Large intestine (tissue), 3 donors: Measurements from ENCODE around the gene DLST. TPM values are rescaled to one million over a fixed set of nuclear protein-coding genes. Genes with fewer than 3 reads are reported as not detected.

Experiments used
- DNase-seq, 2 donors: peaks; one replicate each; pipeline versions ENCODE4 v3.0.0 to v3.0.0-alpha.2; 2013
- H3K27ac ChIP-seq: one replicate; pipeline ENCODE4 v1.5.1; 2013; ENCODE audit warnings: low read length
- H3K27me3 ChIP-seq: 2 replicates; pipeline ENCODE4 v1.6.1; 2013; ENCODE audit warnings: low read length; ENCODE audit not compliant: control insufficient read depth, insufficient read depth
- H3K36me3 ChIP-seq: 2 replicates; pipeline ENCODE4 v1.6.1; 2013; ENCODE audit warnings: low read length; ENCODE audit not compliant: control insufficient read depth, insufficient read depth
- H3K4me1 ChIP-seq: one replicate; pipeline ENCODE4 v1.6.1; 2013; ENCODE audit warnings: low read length; ENCODE audit not compliant: control insufficient read depth, insufficient read depth
- H3K4me3 ChIP-seq: one replicate; pipeline ENCODE4 v1.5.1; 2013; ENCODE audit warnings: low read length
- H3K9me3 ChIP-seq: one replicate; pipeline ENCODE4 v1.6.1; 2013; ENCODE audit warnings: mild to moderate bottlenecking, low read depth, low read length, moderate library complexity; ENCODE audit not compliant: control insufficient read depth
- WGBS: methylation state at CpG from one replicate; pipeline ENCODE4 v1.1.5; 2013; ENCODE audit warnings: low lambda C conversion rate; ENCODE audit not compliant: insufficient coverage; 5-methylcytosine and 5-hydroxymethylcytosine counted together
- polyA plus RNA-seq: library from polyadenylated mRNA; unstranded; fragments of 120-200 nt; gene quantifications from one replicate; pipeline ENCODE4 v1.2.1, GENCODE V29; 2013

The DLST gene
- polyA plus RNA-seq, 1 donor, result 105 TPM

DNA sequence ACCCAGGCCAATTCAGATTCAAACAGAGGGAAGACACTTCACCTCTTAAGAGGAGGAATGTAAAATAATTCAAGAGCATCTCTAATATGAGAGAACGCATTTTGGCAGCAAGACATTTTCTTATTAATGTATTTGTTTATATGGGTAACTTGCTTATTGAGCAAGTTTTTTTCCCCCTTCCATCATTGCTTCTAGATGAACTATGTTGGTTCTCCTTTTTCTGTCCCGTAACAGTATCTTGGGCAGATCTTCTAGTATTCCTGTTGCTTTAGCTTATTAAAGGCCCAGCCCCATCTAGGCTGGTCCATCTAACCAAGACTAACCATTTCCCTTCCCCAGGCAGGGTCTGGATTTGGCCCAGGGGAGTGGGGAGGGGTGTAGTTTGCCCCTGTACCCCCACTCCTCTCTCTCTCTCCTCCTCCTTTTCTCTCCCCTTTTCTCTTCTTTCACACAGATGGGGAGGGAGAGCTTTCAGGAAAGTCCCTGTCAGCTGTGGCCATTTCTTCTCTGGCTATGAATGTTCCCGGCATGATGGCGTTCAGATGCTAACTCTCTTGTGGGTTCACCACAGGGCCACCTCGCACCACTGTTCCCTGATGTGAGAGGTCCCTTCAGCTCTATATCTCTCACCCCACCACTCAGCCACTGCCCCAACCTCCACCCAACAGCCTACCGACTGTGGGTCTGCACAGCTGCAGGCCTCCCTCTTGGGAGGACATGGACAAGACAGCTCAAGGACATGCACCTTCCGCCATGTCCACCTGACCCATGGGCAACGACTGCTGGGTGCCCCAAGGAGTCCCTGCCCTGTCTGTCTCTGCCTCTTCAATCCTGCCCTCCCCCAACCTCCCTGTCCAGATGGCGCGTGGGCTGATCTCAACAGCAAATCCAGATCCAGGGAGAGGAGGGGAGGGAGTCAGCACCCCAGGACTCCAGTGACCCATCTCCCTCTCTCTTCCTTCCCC is 57.1 kb downstream of the DLST start:
- Histone ChIP-seq H3K27me3 (no peaks in the 10 kb centered on the region), H3K27ac (no peak overlapping the region), H3K4me1 (no peaks in the 10 kb centered on the region), H3K9me3 (no peaks in the 10 kb centered on the region), H3K4me3 (no peak overlapping the region), H3K36me3 (peaks cover 11% of the 10 kb centered on the region)
- no peak for DNase-seq
- no CpG with 5 or more reads among the region's 10 CpGs for WGBS

DNA sequence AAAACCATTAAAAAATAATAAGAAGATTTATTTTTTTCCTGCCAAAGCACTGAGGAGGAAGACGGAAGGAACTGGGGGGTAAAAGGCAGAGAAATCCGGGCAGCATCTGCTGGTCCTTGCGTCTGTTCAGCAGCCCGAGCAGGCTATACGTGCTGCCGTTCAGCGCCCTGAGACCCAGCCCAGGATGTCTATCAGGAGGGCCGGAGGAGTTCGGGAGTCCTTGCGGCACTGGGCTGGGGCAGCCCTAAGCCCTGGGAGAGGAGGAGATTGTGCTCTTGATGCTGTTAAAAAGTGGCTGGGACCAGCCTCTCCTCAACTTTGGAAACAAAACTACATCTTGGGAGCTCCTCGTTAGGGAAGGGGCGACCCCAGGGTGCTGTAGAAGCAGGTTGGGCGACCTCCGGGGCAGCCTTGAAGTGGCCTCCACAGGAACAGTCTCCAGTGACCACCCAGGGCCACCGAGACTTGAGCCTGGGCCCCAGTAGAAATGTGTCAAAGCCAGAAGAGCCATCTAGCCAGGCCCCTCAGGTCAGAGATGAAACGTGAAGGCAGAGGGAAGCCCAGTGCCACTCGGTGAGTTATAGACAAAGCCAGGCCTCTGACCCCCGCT is 59.3 kb downstream of the DLST start:
- Histone ChIP-seq H3K9me3 (no peaks in the 10 kb centered on the region), H3K27me3 (no peaks in the 10 kb centered on the region), H3K4me3 (no peak overlapping the region), H3K36me3 (peaks cover 11% of the 10 kb centered on the region), H3K27ac (no peak overlapping the region), H3K4me1 (peaks cover 2% of the 10 kb centered on the region)
- DNase-seq, result no peak
- WGBS, result 93% methylated on average over 2 of the region's 18 CpGs

DNA sequence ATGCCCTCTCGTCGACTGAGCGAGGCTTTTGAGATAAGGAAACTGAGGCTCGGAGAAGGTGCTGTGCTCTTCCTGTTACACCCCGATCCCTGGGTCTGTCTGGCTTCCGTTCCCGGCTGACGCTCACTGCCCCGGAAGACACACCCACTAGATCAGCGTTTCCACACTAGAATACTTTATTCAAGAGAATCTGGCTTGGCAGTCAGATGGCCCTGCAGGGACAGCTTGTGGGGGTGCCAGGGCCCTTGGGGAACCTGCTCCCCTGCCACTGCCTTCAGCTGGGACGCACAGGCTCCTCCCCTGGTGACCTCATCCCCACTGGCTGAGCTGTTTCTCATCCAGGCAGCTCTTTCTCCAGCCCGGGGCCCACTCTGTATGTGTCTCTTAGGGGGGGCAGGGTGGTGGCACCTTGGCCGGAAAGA is 60.0 kb downstream of the DLST start:
- Histone ChIP-seq H3K4me1 (peaks cover 4% of the 10 kb centered on the region), H3K4me3 (no peak overlapping the region), H3K27me3 (no peaks in the 10 kb centered on the region), H3K27ac (no peak overlapping the region), H3K36me3 (peaks cover 11% of the 10 kb centered on the region), H3K9me3 (no peaks in the 10 kb centered on the region)
- no CpG with 5 or more reads among the region's 13 CpGs for WGBS
- DNase-seq, result no peak

DNA sequence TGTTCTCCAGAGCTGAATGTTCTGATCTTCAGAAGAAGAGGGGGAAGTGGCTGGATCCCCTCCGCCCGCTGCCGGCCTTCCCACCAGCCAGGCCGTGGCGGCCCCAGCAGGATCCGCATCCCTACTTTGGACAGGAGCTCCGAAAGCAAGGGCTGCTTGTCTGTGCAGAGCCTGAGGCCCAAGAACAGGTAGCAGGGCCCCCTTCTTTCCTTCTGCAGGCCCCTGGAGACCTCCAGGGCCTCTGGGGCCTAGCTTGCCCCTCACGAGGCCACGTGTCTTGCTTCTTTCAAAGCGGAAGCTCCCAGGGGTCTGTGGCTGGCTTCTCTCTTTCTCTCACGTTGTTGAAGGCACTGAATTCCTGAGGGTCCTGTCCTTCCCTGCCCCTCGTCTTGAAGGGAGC is 60.5 kb downstream of the DLST start:
- Histone ChIP-seq H3K27me3 (no peaks in the 10 kb centered on the region), H3K9me3 (no peaks in the 10 kb centered on the region), H3K4me3 (no peak overlapping the region), H3K27ac (no peak overlapping the region), H3K36me3 (peaks cover 13% of the 10 kb centered on the region), H3K4me1 (peaks cover 4% of the 10 kb centered on the region)
- no peak for DNase-seq
- WGBS, result no CpG with 5 or more reads among the region's 12 CpGs

DNA sequence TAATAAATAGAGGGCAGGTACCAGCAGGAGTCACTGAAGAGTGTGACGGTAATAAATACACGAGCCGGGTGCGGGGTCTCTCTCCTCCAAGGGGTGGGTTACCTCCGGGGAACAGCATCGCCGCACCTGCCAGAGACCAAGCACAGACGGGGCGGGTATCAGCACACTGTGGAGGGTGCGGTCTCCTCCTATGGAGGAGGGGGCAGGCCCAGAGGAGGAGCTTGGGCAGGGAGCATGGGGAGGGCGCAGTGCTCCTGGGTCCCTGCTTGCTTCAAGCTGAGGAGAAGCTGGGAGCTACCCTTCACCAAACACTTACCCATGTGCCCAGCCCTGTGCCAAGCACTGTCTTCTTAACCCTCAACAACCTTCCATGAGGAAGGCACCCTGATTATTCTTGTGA is 60.9 kb downstream of the DLST start:
- Histone ChIP-seq H3K4me1 (peaks cover 4% of the 10 kb centered on the region), H3K27ac (no peak overlapping the region), H3K9me3 (no peaks in the 10 kb centered on the region), H3K36me3 (peaks cover 14% of the 10 kb centered on the region), H3K27me3 (no peaks in the 10 kb centered on the region), H3K4me3 (no peak overlapping the region)
- no peak for DNase-seq
- WGBS, result no CpG with 5 or more reads among the region's 11 CpGs

DNA sequence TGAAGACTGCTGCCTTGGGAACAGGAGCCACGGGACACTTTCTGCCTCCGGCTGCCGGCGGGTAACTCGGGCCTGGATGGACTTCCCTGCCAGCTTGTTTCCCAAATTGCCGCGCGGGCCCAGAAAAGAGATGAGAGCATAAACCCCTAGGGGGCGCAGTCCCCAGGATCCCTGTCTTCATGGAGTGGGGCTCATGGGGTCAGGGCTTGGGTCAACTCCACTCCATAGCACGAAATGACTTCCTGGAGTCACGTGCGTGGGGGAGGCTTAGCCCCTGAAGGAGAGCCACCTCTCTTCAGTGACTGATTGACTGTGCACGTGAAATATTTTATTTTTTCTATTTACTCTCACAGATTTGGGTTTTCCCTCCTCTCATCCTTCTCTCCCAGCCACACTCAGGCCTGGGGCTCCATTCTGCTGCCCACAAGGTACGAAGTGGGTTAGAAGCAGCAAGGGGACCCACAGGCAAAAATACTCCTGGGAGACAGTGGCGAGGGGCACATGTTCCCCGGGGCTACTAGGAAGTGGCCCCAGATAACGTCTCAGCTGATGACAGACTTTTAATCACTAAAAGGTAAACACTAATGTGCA is 63.6 kb downstream of the DLST start:
- DNase-seq, result no peak
- Histone ChIP-seq H3K4me3 (no peak overlapping the region), H3K27me3 (no peaks in the 10 kb centered on the region), H3K27ac (no peak overlapping the region), H3K9me3 (no peaks in the 10 kb centered on the region), H3K4me1 (peaks cover 17% of the 10 kb centered on the region), H3K36me3 (peaks cover 23% of the 10 kb centered on the region)
- WGBS, result 33% methylated on average over 3 of the region's 17 CpGs

DNA sequence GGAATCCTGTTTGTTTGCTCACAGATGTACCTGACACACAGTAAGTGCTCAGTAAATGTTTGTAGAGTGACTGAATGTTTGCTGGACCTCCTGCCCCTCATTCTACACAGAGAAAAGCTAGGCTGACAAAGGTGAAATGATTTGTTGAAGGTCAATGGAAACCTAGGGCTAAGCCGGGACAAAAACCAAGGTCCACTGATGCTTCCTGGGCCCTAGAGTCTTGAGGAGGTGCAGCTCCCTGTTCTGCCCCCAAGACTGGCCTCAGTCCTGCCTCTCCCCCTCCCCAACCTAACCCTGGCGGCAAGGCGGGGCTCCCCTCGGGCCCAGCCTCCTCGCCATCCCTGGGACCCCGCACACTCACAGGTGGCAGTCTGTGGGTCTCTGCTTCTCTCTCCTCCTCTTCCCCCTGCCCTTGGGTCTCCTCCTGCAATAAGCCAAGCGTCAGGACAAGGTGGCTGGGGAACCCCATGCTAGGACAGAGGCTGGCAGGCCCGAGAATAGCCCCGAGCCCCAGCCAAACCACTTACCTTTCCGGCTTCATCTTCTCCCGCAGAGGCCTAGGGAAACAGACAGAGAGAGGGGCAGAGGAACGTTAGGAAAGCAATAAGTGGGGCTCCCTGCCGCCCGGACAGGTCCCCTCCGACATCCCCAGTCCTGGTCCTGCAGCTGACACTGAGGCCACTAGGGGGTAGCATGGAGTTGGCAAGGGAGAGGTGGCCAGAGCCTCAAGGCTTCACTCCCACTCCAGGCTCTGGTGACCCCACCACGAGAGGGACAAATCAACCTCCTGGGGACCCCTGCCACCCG is 64.3 kb downstream of the DLST start:
- peaks cover 23% of the 10 kb centered on the region for H3K36me3 ChIP-seq
- no peaks in the 10 kb centered on the region for H3K9me3 ChIP-seq
- no CpG with 5 or more reads among the region's 17 CpGs for WGBS
- no peaks in the 10 kb centered on the region for H3K27me3 ChIP-seq
- peaks cover 24% of the 10 kb centered on the region for H3K4me1 ChIP-seq
- no peak overlapping the region for H3K27ac ChIP-seq
- no peak overlapping the region for H3K4me3 ChIP-seq
- peak; percentile 53 to 60 for DNase-seq

DNA sequence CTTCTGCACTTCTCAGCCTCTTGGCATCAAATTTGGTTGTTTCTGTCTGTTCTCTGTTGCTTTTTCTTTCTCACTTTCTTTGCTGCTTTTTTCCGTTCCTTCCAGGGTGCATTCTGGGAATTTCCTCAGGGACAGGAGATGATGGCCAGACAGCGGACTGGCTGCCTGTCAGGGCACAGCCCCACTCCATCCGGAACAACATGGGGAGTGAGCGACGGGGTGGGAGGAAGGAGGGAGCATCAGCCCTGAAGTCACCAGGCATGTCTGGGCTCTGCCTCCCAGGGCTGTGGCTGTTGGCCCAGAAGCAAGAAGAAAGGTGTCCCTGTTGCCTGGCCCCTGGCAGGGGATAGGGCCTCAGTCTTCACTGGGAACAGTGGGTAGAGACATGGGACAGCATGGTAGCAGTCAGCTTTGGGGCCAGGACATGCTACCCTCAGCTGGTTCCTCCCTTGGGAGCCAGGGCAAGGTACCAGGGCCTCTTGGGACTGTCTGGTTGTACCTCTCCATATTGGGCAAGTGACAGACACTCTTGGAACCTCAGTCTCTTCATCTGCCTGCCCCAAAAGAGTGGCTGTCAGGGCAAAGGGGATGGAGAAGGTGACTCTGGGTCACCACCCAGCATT is 65.1 kb downstream of the DLST start:
- H3K27ac ChIP-seq, result no peak overlapping the region
- no peaks in the 10 kb centered on the region for H3K9me3 ChIP-seq
- peaks cover 32% of the 10 kb centered on the region for H3K4me1 ChIP-seq
- WGBS, result no CpG with 5 or more reads among the region's 5 CpGs
- peaks cover 23% of the 10 kb centered on the region for H3K36me3 ChIP-seq
- no peaks in the 10 kb centered on the region for H3K27me3 ChIP-seq
- H3K4me3 ChIP-seq, result no peak overlapping the region
- no peak for DNase-seq

DNA sequence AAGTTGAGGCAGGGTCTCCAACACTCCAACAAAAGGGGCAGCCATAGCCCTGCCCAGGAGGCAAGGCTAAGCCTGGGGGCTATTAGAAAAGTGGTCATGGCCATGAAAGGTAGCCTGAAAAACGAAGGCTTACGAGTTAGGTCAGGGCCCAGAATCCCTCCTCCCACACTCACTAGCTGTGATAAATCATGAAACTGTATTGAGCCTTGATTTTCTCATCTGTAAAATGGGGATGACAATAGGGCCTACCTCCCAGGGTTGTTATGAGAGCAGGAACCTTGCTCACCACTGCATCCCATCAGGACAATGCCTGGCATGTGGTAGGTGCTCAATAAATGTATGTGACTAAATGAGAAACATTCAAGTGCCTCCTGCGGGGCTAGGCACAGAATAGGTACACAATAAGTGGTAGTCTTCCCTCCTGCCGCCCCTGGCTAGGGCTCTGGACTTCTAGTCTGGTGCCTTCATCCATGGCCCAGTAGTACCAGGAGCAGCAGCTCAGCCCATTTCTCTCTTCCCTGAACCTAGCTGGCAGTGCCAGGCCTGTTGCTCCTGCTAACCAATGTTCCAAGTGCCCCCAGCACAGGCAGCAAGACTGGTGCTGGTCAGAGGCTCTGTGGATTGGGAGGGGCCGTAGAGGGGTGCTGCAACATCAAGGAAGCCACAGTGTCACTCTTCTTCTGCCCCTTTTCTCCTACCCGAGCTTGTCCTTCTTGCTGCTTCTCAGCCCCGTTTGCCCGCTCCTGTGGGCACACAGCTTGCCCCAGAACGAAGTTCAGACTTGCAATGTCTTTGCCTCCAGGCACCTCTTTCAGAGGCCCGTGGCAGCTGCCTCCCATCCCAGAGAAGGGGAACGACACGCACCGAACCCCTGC is 65.9 kb downstream of the DLST start:
- no peak for DNase-seq
- H3K27me3 ChIP-seq, result no peaks in the 10 kb centered on the region
- H3K27ac ChIP-seq, result no peak overlapping the region
- H3K36me3 ChIP-seq, result peaks cover 15% of the 10 kb centered on the region
- WGBS, result no CpG with 5 or more reads among the region's 13 CpGs
- H3K4me1 ChIP-seq, result peaks cover 40% of the 10 kb centered on the region
- no peaks in the 10 kb centered on the region for H3K9me3 ChIP-seq
- H3K4me3 ChIP-seq, result no peak overlapping the region
